GM21737 (cell line): ENCODE data around the gene TERT.

Experiments used
- ATAC-seq: cut with Tn5 transposase; IDR thresholded peaks from one replicate; pipeline ENCODE4 v1.9.1; 2021; ENCODE audit warnings: mild to moderate bottlenecking, moderate library complexity; ENCODE audit not compliant: unreplicated experiment

TERT gene

DNA sequence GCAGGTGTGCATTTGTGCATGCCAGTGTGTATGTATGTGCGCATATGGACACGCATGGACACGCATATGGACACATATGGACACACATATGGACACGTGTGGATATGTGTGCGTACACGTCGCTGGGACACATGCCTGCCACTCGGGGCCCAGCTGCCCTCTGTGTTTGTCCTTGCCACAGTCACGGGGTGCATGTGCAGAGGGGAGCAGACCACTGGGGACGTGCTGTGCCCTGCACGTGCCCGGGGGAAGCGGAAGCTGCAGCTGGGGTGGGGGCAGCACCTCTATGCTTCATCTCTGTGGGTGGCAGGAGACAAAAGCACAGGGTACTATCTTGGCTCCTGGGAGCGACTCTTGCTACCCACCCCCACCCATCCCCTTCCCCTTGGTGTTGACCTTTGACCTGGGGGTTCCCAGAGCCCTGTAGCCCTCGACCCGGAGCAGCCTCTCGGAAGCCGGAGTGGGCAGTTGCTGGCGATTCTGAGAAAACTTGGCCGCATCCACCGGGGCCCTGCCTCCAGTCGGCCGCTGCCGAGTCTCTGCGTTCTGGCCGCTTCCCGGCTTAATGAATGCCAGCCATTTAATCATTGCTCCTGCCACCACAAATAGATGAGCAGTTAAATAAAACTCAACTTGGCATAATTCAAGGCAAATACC lies 72.1 kb downstream of the TERT start:
- no peak for ATAC-seq

DNA sequence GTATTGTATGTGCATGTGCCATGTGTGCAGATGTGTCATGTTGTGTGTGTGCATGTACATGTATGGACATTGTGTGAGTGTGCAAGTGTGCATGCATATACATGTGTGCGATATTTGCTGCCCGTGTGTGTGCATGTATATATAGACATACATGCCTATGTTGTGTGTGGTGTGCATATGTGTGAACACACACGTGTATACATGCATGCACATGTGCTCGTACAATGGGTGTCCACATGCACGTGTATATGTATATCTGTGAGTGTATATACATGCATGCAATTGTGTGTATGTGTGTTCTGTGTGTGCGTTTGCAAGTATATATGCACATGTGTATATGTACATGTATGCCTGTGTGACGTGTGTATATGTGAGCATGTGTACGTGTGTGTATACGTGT lies 72.7 kb downstream of the TERT start:
- no peak for ATAC-seq

DNA sequence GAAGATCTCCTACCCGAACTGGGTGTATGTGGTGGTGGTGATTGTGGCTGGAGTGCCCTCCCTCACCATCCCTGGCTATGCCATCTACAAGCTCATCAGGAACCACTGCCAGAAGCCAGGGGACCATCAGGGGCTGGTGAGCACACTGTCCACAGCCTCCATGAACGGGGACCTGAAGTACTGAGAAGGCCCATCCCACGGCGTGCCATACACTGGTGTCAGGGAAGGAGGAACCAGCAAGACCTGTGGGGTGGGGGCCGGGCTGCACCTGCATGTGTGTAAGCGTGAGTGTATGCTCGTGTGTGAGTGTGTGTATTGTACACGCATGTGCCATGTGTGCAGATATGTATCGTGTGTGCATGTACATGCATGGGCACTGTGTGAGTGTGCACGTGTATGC lies 73.1 kb downstream of the TERT start:
- ATAC-seq: no peak

DNA sequence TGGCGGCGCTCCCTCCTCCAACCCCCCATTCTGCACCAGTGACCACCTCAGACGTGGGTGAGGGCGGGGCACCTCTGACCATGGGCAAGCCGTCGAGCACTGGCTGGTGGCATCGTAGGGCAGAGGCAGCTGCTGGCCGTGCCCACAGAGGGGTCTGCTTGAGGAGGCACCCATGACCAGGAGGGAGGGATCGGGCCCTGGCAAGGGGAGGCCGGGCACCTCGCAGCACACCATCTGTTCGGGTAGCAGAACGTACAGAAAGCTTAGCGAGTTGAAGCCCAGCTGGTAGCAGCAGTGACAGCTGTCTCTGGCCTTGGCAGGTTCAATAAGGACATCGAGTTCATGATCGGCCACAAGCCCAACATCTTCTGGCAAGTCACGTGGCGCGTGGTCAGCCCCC lies 74.0 kb downstream of the TERT start:
- ATAC-seq: no peak

DNA sequence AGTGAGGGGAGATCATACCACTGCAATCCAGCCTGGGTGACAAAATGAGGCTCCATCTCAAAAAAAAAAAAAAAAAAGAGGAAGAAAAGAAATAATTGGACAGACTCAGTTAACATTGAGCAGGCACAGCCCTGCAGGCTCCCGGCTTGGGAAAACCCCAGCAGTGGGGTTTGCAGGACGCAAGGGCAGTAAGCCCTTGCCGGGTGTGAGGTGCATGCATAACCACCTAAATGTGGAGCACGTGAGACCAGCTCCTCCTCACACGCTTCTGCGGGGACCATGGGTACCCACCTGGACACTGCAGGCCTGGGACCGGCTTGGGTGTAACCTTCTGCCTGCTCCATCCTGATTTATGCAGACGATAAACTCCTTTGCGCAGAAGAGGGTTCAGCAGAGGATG lies 74.5 kb downstream of the TERT start:
- ATAC-seq: no peak

DNA sequence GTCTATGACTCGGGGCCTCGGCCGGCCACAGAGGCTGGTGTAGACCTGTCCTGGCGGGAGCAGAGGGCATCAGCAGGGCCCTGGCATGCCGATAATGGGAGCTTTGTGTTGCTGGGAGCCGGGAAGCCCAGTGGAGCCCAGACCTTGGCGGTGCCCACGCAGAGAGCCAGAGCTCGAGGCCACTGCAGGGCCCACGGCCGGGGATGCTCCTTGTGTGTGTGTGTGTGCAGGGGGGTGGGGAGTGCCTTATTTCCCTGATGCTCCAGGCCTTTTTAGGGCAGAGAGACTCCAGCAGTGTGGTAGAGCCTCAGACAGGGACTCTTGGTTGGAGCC lies 75.1 kb downstream of the TERT start:
- ATAC-seq: no peak

DNA sequence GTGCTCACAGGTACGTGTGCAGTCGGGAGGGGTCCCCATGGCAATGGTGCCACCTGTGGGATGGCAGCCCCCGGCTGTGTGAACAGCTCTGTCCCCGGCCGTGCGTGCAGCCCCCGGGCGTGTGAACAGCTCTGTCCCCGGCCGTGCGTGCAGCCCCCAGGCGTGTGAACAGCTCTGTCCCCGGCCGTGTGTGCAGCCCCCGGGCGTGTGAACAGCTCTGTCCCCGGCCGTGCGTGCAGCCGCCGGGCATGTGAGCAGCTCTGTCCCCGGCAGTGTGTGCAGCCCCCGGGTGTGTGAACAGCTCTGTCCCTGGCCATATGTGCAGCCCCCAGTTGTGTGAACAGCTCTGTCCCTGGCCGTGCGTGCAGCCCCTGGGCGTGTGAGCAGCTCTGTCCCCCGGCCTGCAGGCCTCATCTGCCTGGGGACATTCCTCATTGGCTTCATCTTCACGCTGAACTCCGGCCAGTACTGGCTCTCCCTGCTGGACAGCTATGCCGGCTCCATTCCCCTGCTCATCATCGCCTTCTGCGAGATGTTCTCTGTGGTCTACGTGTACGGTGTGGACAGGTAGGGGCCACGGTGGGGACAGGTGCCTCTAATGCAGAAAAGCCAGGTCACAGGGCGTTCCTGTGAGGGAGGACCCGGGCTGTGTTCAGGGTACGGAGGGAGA lies 75.6 kb downstream of the TERT start:
- no peak for ATAC-seq

DNA sequence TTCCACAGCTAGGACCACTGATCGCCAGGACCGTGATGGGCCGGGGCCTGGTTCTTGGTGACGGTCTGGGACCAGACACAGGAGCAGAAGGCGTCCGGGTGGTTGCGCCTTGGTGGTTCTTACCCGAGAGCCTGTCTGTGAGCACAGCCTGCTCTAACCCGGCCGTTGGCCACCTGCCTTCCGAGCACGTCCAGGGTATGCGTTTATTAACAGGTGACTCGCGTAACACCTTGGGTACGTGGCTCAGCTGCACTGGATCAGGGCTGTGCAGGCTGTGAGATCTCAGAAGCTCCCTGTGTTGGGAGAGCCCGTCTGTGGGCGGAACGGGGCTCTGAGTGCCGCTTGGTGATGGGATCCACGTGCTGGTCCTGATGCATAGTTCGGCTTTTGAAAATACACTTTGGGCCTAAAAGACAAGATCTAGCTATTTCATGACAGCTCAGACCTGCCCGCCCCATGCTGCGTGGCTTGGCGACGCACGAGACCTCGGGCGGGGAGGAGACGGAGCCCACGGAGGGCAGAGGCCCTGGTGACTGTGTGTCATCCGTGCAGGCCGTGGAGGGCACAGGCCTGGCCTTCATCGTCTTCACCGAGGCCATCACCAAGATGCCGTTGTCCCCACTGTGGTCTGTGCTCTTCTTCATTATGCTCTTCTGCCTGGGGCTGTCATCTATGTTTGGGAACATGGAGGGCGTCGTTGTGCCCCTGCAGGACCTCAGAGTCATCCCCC lies 76.4 kb downstream of the TERT start:
- no peak for ATAC-seq

DNA sequence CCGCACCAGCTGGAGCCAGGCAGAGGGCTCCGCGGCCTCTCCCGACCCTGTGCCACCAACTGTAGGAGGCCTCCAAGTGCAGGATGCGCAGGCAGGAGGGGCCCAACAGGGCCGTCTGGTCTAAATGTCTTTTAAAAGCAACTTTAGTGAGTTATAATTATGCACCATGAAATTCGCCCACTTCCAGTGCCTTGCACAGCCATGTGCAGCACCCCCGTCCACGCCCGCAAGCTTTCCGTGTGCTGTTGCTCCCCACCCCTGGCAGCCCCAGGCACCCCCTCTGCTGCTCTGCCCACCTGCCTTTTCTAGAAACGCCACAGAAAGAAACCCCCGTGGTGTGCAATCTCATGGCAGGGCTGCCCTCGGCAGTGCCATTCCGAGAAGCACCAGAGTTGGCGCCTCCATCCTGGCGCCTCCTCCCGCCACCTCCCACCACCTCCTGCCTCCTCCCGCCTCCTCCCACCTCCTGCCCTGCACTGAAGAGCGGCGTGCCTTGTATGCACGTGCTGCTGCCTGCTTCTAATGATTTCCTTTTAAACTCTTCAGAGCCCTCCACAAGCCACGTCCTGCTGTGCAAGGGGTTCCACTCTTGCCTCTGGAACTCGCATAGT lies 77.2 kb downstream of the TERT start:
- no peak for ATAC-seq

DNA sequence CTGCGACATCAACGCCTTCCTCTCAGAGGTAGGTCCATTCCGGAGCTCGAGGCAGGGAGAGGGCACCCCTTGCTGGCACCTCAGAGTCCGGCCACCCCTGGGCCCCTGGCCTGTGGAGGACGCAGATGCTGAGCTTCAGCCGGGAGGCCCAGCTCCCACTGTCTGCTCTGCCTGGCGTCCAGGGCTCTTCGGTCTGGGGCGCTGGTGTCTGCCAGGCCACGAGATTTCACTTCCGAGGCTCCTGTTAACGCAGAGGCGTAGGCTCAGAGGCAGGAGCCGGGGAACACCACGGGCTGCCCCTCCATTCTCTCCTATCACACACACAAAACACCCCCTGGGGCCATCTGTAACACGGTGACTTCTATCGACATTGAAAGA lies 78.0 kb downstream of the TERT start:
- no peak for ATAC-seq

DNA sequence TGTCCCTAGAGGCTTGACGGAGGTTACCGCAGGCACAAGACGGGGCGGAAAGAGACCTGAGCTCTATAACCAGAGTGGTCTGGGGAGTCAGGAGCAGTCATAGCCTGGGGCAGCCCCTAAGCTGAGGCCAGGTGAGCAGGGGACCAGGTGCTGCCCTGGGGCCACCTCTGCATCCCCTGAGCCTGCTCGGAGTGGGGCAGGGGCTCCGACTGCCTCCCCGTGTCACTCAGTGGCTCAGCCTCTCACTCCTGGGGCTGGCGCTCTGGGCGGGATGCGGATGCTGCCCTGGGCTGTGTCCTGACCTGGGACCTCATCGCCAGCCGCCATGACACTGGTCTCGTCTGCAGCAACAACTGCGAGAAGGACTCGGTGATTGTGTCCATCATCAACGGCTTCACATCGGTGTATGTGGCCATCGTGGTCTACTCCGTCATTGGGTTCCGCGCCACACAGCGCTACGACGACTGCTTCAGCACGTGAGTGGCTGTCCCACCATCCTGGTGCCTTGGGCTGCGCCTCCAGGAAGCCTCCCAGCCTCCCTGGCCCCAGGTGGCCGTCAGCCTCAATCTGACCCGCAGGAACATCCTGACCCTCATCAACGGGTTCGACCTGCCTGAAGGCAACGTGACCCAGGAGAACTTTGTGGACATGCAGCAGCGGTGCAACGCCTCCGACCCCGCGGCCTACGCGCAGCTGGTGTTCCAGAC lies 78.5 kb downstream of the TERT start:
- ATAC-seq: no peak

DNA sequence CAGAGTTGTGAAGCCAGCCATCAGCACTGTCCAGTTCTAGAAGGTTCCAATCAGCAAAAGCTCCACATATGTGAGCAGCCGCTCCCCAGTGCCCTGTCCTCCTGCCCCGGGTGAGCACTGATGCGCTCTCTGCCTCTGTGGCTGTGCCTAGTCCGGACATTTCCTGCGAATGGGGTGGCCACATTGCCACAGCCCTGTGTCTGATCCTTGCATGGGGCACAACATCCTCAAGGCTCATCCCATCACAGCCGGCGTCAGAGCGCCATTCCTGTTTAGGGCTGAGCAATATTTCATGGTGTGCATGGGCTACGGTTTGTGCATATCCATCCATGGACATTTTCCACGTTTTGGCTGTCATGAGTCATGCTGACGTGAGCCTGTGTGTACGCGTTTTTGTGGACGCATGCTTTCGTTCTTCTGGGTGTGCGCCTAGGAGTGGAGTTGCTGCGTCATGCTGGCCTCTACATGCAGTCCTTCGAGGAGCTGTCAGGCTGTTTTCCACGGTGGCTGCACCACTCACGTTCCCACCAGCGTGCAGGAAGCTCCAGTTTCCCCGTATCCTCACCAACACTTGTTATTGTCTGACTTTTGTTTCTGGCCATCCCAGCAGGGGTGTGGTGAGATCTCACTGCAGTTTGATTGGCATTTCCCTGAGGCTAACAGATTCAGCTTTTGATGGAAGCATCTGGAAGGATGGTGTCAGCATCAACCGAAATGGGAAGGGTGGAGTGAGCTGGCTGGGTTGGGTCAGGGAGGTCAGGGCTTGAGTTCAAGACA lies 79.4 kb downstream of the TERT start:
- ATAC-seq: no peak

DNA sequence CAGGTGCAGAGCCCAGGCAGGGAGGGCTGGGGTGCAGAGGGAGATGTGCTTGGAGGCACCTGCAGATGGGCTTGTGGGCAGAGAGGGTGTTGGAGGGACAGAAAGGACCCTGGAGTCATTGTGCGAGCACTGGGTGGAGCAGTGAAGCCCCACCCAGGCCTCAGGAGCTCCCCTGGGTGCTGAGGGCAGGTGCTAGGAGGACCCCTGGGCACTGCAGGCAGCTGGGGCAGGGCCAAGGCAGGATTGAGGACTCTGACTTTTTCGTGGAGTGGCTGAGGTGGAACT lies 80.0 kb downstream of the TERT start:
- no peak for ATAC-seq

DNA sequence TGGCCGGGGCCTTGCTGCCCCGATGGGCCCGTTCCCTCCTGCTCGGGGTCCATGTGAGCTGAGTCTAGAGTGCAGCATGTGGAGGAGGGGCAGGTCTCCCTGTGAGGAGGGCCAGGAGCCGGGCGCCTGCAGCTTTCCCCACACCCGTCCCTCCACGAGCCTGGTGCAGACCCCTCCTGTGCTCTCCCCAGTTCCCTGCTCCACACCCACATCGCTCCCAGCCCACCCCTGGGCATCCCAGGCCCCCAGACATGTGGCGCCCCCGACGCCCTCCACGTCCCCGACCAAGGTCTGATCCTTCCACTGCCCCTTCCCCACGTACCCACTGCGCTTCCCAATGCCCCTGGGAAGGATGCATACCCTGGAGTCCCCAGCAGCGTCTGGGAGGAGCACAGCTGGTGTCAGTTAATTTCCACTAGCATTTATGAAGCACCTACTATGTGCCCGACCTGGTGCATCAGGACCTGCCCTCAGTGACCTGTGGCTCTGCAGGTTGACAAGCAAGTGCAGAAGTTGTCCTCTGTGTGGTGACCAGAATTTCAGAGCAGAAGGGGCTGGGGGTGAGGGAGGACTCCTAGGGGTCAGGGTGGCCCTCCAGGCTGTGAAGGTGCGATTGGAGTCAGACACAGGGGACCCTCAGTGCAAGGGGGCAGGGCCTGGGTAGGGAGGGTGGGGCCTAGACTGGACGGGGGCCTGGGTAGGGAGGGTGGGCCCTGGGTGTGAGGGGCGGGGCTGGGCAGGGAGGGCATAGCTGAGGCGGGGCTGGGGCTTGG lies 80.5 kb downstream of the TERT start:
- no peak for ATAC-seq

DNA sequence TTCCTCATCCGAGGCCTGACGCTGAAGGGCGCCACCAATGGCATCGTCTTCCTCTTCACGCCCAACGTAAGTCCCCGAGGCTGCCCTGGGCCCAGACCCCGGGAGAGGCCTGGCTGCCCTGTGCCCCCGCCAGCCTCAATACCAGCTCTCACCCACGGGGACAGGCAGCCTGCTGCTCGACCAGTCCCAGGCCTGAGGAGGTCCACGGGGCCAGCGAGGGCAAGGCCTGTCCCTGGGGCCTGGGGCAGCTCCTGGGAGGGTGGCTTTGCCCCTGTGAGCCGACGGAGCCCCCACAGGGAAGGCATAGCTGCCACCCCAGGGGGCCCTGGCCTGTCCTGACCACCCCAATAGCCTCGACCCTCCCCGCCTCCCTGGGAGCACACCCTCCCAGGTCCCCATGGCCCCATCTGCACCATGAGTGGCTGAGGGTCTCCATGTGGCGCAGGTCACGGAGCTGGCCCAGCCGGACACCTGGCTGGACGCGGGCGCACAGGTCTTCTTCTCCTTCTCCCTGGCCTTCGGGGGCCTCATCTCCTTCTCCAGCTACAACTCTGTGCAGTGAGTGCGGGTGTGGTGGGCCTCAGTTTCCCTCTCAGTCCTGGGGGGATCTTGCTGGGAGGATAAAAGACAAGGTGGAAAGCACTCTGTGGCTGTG lies 81.2 kb downstream of the TERT start:
- ATAC-seq: no peak

DNA sequence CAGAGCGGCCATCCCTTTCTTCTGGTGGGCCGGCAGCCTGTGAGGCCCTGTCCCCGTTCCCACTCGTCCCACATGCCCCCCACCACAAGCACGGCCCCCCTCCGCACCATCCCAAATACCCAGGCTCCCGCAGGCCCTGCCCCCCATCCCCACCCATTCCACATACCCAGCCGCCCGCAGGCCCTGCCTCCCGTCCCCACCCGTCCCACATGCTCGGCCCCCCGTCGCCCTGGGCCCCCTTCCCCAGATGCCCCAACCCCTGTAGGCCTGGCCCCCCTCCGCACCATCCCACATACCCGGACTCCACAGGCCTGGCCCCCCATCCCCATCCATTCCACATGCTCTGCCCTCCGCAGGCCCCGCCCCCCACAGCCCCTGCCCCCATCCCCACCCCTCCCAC lies 82.0 kb downstream of the TERT start:
- no peak for ATAC-seq

DNA sequence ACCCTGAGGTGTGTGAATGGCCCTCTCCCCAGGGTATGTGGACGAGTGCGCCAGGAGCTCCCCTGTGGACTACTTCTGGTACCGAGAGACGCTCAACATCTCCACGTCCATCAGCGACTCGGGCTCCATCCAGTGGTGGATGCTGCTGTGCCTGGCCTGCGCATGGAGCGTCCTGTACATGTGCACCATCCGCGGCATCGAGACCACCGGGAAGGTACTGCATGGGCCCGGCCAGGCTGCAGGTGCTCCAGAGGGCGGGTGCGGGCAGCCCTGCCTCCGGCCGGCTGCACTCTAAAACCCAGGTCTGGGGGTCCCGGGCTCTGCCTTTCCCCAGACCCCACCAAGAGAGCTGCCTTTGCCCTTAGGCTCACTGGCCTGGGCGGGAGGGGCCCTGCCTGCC lies 82.6 kb downstream of the TERT start:
- ATAC-seq: no peak

DNA sequence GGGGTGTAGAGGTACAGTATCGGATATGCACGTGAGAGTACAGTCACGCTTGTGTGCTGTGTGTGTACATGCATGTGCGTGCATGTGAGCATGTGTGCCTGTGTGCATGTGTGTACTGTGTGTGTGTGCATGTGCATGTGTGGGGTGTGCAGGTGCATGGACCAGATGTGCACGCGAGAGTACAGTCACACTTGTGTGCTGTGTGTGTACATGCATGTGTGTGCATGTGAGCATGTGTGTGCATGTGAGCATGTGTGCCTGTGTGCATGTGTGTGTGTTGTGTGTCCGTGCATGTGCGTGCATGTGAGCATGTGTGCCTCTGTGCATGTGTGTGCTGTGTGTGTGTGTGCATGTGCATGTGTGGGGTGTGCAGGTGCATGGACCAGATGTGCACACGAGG lies 83.2 kb downstream of the TERT start:
- ATAC-seq: no peak

DNA sequence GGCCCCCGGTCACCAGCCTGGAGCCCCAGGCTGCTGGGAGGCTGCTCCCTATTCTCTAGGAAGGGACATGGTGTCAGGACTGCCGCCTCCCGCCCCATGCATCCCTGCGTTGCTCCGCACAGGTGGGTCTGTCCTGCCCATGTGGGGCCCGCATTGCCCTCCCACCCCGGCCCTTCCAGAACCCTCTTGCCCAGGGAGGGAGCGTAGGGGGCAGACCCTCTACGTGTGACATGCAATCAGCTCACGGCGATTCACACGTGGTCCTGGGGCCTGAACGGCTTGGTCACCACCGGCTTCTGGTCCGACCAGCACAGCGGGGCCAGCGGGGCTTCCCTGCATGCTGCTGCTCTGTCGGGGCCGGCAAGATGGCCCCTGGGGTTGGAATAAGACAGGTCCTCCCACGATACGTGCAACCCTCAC lies 84.0 kb downstream of the TERT start:
- ATAC-seq: no peak
